ENCODE measurements around the gene GAB3.
A peak's percentile ranks its signal among the peaks of the same experiment; 100 is the strongest.

The GAB3 gene

GRCh38 chrX:154727418-154727817 is 23.5 kb downstream of the GAB3 start:
- Histone ChIP-seq H3K4me3 (ENCODE audit: control insufficient read depth in 1 of 7, extremely low read depth in 1 of 7, insufficient read depth in 4 of 7, low read depth in 2 of 7, low read length in 6 of 7) (no peak overlapping the region), H3K9me3 (ENCODE audit: control extremely low read depth in 1 of 5, control insufficient read depth in 4 of 5, insufficient read depth in 2 of 5, low read depth in 1 of 5, low read length in 4 of 5) (no peaks in the 10 kb centered on the region), H3K4me1 (ENCODE audit: control extremely low read depth in 1 of 4, control insufficient read depth in 4 of 4, insufficient read depth in 4 of 4, low read length in 3 of 4) (peaks cover 40 to 91% (median 58%) of the 10 kb centered on the region in 4 experiments), H3K36me3 (ENCODE audit: control insufficient read depth in 4 of 4, insufficient read depth in 4 of 4, low read length in 3 of 4) (peaks cover 0 to 2% (median 0%) of the 10 kb centered on the region in 4 experiments), H3K27me3 (replicated peaks in 2 of 5; ENCODE audit: control insufficient read depth in 4 of 5, insufficient read depth in 5 of 5, low read length in 4 of 5) (no peaks in the 10 kb centered on the region), H3K27ac (ENCODE audit: insufficient read depth in 1 of 2, low read depth in 1 of 2, low read length in 2 of 2, poor library complexity in 1 of 2, severe bottlenecking in 2 of 2) (peak overlapping the region in 1 of 2 experiments; percentile 36)
- ChIA-PET POLR2A (no interaction called here), CTCF (interaction anchor here (0.9 to 7.7 kb wide), 3 partner anchors 9 to 22 kb away, joined by 3 to 51 read pairs (median 51); partner anchors contain the start of gene GAB3)
- DNase-seq, result no peak
- WGBS (ENCODE audit: insufficient coverage), result no CpG with 5 or more reads among the region's 1 CpG

- H3K4me1 ChIP-seq (ENCODE audit: control extremely low read depth in 1 of 4, control insufficient read depth in 4 of 4, insufficient read depth in 4 of 4, low read length in 3 of 4), result peaks cover 21 to 74% (median 43%) of the 10 kb centered on the region in 4 experiments
- H3K36me3 ChIP-seq (ENCODE audit: control insufficient read depth in 4 of 4, insufficient read depth in 4 of 4, low read length in 3 of 4), result peaks cover 0 to 2% (median 0%) of the 10 kb centered on the region in 4 experiments
- H3K27ac ChIP-seq (ENCODE audit: insufficient read depth in 1 of 2, low read depth in 1 of 2, low read length in 2 of 2, poor library complexity in 1 of 2, severe bottlenecking in 2 of 2), result peak overlapping the region in 1 of 2 experiments; percentile 50
- ChIA-PET POLR2A (no interaction called here), CTCF (interaction anchor here (1.2 to 7.7 kb wide), 4 partner anchors 14 to 82 kb away, joined by 3 to 51 read pairs (median 4); partner anchors contain the start of gene GAB3)
- no peaks in the 10 kb centered on the region for H3K27me3 ChIP-seq (replicated peaks in 2 of 5; ENCODE audit: control insufficient read depth in 4 of 5, insufficient read depth in 5 of 5, low read length in 4 of 5)
- 90% methylated on average over 2 of the region's 2 CpGs for WGBS (ENCODE audit: insufficient coverage)
- DNase-seq, result no peak
- H3K9me3 ChIP-seq (ENCODE audit: control extremely low read depth in 1 of 5, control insufficient read depth in 4 of 5, insufficient read depth in 2 of 5, low read depth in 1 of 5, low read length in 4 of 5), result peaks cover 0 to 6% (median 2%) of the 10 kb centered on the region in 5 experiments
- peak overlapping the region in 1 of 7 experiments; percentile 4 for H3K4me3 ChIP-seq (ENCODE audit: control insufficient read depth in 1 of 7, extremely low read depth in 1 of 7, insufficient read depth in 4 of 7, low read depth in 2 of 7, low read length in 6 of 7)
Observed at GRCh38 chrX:154724993-154725756, 25.7 kb downstream of the GAB3 start.

- POLR2A ChIA-PET, result no interaction called here
- CTCF ChIA-PET, result interaction anchor here (6.8 kb wide), 1 partner anchor 10 kb away, joined by 51 read pairs; no protein-coding TSS in a partner anchor
- DNase-seq, result no peak
- no CpG with 5 or more reads among the region's 3 CpGs for WGBS (ENCODE audit: insufficient coverage)
- H3K27me3 ChIP-seq (replicated peaks in 2 of 5; ENCODE audit: control insufficient read depth in 4 of 5, insufficient read depth in 5 of 5, low read length in 4 of 5), result no peaks in the 10 kb centered on the region
- H3K27ac ChIP-seq (ENCODE audit: insufficient read depth in 1 of 2, low read depth in 1 of 2, low read length in 2 of 2, poor library complexity in 1 of 2, severe bottlenecking in 2 of 2), result no peak overlapping the region
- no peaks in the 10 kb centered on the region for H3K36me3 ChIP-seq (ENCODE audit: control insufficient read depth in 4 of 4, insufficient read depth in 4 of 4, low read length in 3 of 4)
- no peak overlapping the region for H3K4me3 ChIP-seq (ENCODE audit: control insufficient read depth in 1 of 7, extremely low read depth in 1 of 7, insufficient read depth in 4 of 7, low read depth in 2 of 7, low read length in 6 of 7)
- peaks cover 0 to 6% (median 2%) of the 10 kb centered on the region in 5 experiments for H3K9me3 ChIP-seq (ENCODE audit: control extremely low read depth in 1 of 5, control insufficient read depth in 4 of 5, insufficient read depth in 2 of 5, low read depth in 1 of 5, low read length in 4 of 5)
- peaks cover 41 to 77% (median 54%) of the 10 kb centered on the region in 4 experiments for H3K4me1 ChIP-seq (ENCODE audit: control extremely low read depth in 1 of 4, control insufficient read depth in 4 of 4, insufficient read depth in 4 of 4, low read length in 3 of 4)
Observed at GRCh38 chrX:154721155-154721554, 29.7 kb downstream of the GAB3 start.

GRCh38 chrX:154720067-154720466 is 30.8 kb downstream of the GAB3 start:
- Histone ChIP-seq H3K27me3 (replicated peaks in 2 of 5; ENCODE audit: control insufficient read depth in 4 of 5, insufficient read depth in 5 of 5, low read length in 4 of 5) (no peaks in the 10 kb centered on the region), H3K9me3 (ENCODE audit: control extremely low read depth in 1 of 5, control insufficient read depth in 4 of 5, insufficient read depth in 2 of 5, low read depth in 1 of 5, low read length in 4 of 5) (peaks cover 0 to 6% (median 2%) of the 10 kb centered on the region in 5 experiments), H3K4me1 (ENCODE audit: control extremely low read depth in 1 of 4, control insufficient read depth in 4 of 4, insufficient read depth in 4 of 4, low read length in 3 of 4) (peaks cover 41 to 80% (median 50%) of the 10 kb centered on the region in 4 experiments), H3K4me3 (ENCODE audit: control insufficient read depth in 1 of 7, extremely low read depth in 1 of 7, insufficient read depth in 4 of 7, low read depth in 2 of 7, low read length in 6 of 7) (no peak overlapping the region), H3K36me3 (ENCODE audit: control insufficient read depth in 4 of 4, insufficient read depth in 4 of 4, low read length in 3 of 4) (peaks cover 0 to 4% (median 0%) of the 10 kb centered on the region in 4 experiments), H3K27ac (ENCODE audit: insufficient read depth in 1 of 2, low read depth in 1 of 2, low read length in 2 of 2, poor library complexity in 1 of 2, severe bottlenecking in 2 of 2) (peak overlapping the region in 1 of 2 experiments; percentile 76)
- CTCF ChIA-PET, result interaction anchor here (4.1 to 6.8 kb wide), 3 partner anchors 11 to 29 kb away, joined by 26 to 69 read pairs (median 51); partner anchors contain the start of gene GAB3
- DNase-seq, result no peak
- POLR2A ChIA-PET, result no interaction called here
- no CpG with 5 or more reads among the region's 4 CpGs for WGBS (ENCODE audit: insufficient coverage)

GRCh38 chrX:154719132-154719675 is 31.7 kb downstream of the GAB3 start:
- peak overlapping the region; percentile 37 to 76 for H3K27ac ChIP-seq (ENCODE audit: insufficient read depth in 1 of 2, low read depth in 1 of 2, low read length in 2 of 2, poor library complexity in 1 of 2, severe bottlenecking in 2 of 2)
- POLR2A ChIA-PET, result interaction anchor here (1.1 to 1.8 kb wide), 3 partner anchors 13 to 30 kb away, joined by 3 to 8 read pairs (median 3); no protein-coding TSS in a partner anchor
- peak overlapping the region in 5 of 7 experiments; percentile 3 to 55 (median 16) for H3K4me3 ChIP-seq (ENCODE audit: control insufficient read depth in 1 of 7, extremely low read depth in 1 of 7, insufficient read depth in 4 of 7, low read depth in 2 of 7, low read length in 6 of 7)
- CTCF ChIA-PET, result interaction anchor here (4.1 to 6.8 kb wide), 3 partner anchors 12 to 30 kb away, joined by 26 to 69 read pairs (median 51); partner anchors contain the start of gene GAB3
- H3K36me3 ChIP-seq (ENCODE audit: control insufficient read depth in 4 of 4, insufficient read depth in 4 of 4, low read length in 3 of 4), result peaks cover 0 to 7% (median under 1%) of the 10 kb centered on the region in 4 experiments
- peaks cover 0 to 6% (median 2%) of the 10 kb centered on the region in 5 experiments for H3K9me3 ChIP-seq (ENCODE audit: control extremely low read depth in 1 of 5, control insufficient read depth in 4 of 5, insufficient read depth in 2 of 5, low read depth in 1 of 5, low read length in 4 of 5)
- WGBS (ENCODE audit: insufficient coverage), result 44% methylated on average over 5 of the region's 6 CpGs
- peaks cover 37 to 77% (median 49%) of the 10 kb centered on the region in 4 experiments for H3K4me1 ChIP-seq (ENCODE audit: control extremely low read depth in 1 of 4, control insufficient read depth in 4 of 4, insufficient read depth in 4 of 4, low read length in 3 of 4)
- H3K27me3 ChIP-seq (replicated peaks in 2 of 5; ENCODE audit: control insufficient read depth in 4 of 5, insufficient read depth in 5 of 5, low read length in 4 of 5), result no peaks in the 10 kb centered on the region
- peak in 2 of 3 donors; percentile 61 to 74 for DNase-seq

GRCh38 chrX:154718616-154719015 is 32.3 kb downstream of the GAB3 start:
- ChIA-PET CTCF (interaction anchor here (1.0 to 6.8 kb wide), 7 partner anchors 12 to 37 kb away, joined by 3 to 69 read pairs (median 5); partner anchors contain the start of gene GAB3), POLR2A (interaction anchor here (1.1 to 1.8 kb wide), 3 partner anchors 14 to 30 kb away, joined by 3 to 8 read pairs (median 3); no protein-coding TSS in a partner anchor)
- Histone ChIP-seq H3K27me3 (replicated peaks in 2 of 5; ENCODE audit: control insufficient read depth in 4 of 5, insufficient read depth in 5 of 5, low read length in 4 of 5) (no peaks in the 10 kb centered on the region), H3K27ac (ENCODE audit: insufficient read depth in 1 of 2, low read depth in 1 of 2, low read length in 2 of 2, poor library complexity in 1 of 2, severe bottlenecking in 2 of 2) (peak overlapping the region; percentile 49 to 76), H3K4me1 (ENCODE audit: control extremely low read depth in 1 of 4, control insufficient read depth in 4 of 4, insufficient read depth in 4 of 4, low read length in 3 of 4) (peaks cover 37 to 73% (median 45%) of the 10 kb centered on the region in 4 experiments), H3K36me3 (ENCODE audit: control insufficient read depth in 4 of 4, insufficient read depth in 4 of 4, low read length in 3 of 4) (peaks cover 0 to 12% (median 2%) of the 10 kb centered on the region in 4 experiments), H3K4me3 (ENCODE audit: control insufficient read depth in 1 of 7, extremely low read depth in 1 of 7, insufficient read depth in 4 of 7, low read depth in 2 of 7, low read length in 6 of 7) (peak overlapping the region in 5 of 7 experiments; percentile 3 to 55 (median 16)), H3K9me3 (ENCODE audit: control extremely low read depth in 1 of 5, control insufficient read depth in 4 of 5, insufficient read depth in 2 of 5, low read depth in 1 of 5, low read length in 4 of 5) (peaks cover 0 to 6% (median 2%) of the 10 kb centered on the region in 5 experiments)
- WGBS (ENCODE audit: insufficient coverage), result no CpG with 5 or more reads among the region's 1 CpG
- DNase-seq, result peak; percentile 46 to 81 (median 76)
